ENCODE data around the gene CECR2.

The CECR2 gene

DNA sequence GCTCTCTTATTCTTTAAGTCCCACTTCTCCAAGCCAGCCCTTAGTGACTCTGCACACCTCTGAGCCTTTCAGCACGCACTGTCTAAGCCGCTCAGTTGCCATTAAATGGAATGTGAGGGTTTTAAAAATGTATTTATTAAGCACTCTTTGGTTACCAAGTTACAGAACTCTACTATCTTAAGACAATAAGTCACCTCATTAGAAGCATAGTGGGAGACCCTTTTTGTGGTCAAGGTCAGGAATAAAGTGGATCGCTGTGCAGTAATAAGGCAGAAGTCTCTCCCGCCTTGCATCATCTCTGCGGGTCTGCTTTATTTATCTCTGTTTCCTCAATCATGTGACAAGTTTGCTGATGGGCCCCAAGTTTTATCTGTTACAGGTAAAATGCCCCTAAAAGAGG is 205.9 kb downstream of the CECR2 start:
- ATAC-seq: no peak
- no peak for TF ChIP-seq ZFP3 (CRISPR knock-in tag; IDR thresholded peaks at IDR 0.05)
- TF ChIP-seq BACH2 (CRISPR knock-in tag; IDR thresholded peaks at IDR 0.05; ENCODE audit: borderline replicate concordance): no peak
- no peak for TF ChIP-seq ISL1 (CRISPR knock-in tag; IDR thresholded peaks at IDR 0.05)
- no peak for TF ChIP-seq PATZ1 (CRISPR knock-in tag; IDR thresholded peaks at IDR 0.05; ENCODE audit: borderline replicate concordance)
- TF ChIP-seq, protein P1, sequence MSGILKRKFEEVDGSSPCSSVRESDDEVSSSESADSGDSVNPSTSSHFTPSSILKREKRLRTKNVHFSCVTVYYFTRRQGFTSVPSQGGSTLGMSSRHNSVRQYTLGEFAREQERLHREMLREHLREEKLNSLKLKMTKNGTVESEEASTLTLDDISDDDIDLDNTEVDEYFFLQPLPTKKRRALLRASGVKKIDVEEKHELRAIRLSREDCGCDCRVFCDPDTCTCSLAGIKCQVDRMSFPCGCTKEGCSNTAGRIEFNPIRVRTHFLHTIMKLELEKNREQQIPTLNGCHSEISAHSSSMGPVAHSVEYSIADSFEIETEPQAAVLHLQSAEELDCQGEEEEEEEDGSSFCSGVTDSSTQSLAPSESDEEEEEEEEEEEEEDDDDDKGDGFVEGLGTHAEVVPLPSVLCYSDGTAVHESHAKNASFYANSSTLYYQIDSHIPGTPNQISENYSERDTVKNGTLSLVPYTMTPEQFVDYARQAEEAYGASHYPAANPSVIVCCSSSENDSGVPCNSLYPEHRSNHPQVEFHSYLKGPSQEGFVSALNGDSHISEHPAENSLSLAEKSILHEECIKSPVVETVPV (CRISPR knock-in tag; IDR thresholded peaks at IDR 0.05): no peak
- TF ChIP-seq ZNF565 (CRISPR knock-in tag; conservative IDR thresholded peaks at IDR 0.05; ENCODE audit: low read depth): no peak
- TF ChIP-seq, protein P2, sequence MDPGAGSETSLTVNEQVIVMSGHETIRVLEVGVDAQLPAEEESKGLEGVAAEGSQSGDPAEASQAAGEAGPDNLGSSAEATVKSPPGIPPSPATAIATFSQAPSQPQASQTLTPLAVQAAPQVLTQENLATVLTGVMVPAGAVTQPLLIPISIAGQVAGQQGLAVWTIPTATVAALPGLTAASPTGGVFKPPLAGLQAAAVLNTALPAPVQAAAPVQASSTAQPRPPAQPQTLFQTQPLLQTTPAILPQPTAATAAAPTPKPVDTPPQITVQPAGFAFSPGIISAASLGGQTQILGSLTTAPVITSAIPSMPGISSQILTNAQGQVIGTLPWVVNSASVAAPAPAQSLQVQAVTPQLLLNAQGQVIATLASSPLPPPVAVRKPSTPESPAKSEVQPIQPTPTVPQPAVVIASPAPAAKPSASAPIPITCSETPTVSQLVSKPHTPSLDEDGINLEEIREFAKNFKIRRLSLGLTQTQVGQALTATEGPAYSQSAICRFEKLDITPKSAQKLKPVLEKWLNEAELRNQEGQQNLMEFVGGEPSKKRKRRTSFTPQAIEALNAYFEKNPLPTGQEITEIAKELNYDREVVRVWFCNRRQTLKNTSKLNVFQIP (CRISPR knock-in tag; IDR thresholded peaks at IDR 0.05; ENCODE audit: borderline replicate concordance, low read depth): no peak
- no peak for TF ChIP-seq ARNTL (CRISPR knock-in tag; IDR thresholded peaks at IDR 0.05; ENCODE audit: borderline replicate concordance, low read depth)
- TF ChIP-seq ZNF70 (CRISPR knock-in tag; IDR thresholded peaks at IDR 0.05): no peak
- TF ChIP-seq CSDC2 (CRISPR knock-in tag; IDR thresholded peaks at IDR 0.05): no peak
- TF ChIP-seq ZNF8 (CRISPR knock-in tag; IDR thresholded peaks at IDR 0.05): no peak

- TF ChIP-seq PPARA (CRISPR knock-in tag; IDR thresholded peaks at IDR 0.05; ENCODE audit: borderline replicate concordance): no peak
- TF ChIP-seq ARNTL (CRISPR knock-in tag; IDR thresholded peaks at IDR 0.05; ENCODE audit: borderline replicate concordance, low read depth): no peak
- no peak for TF ChIP-seq ISL1 (CRISPR knock-in tag; IDR thresholded peaks at IDR 0.05)
- TF ChIP-seq BACH2 (CRISPR knock-in tag; IDR thresholded peaks at IDR 0.05; ENCODE audit: borderline replicate concordance): no peak
- TF ChIP-seq TSHZ2 (CRISPR knock-in tag; IDR thresholded peaks at IDR 0.05): no peak
- TF ChIP-seq, protein P1 (CRISPR knock-in tag; IDR thresholded peaks at IDR 0.05): no peak
- TF ChIP-seq PATZ1 (CRISPR knock-in tag; IDR thresholded peaks at IDR 0.05; ENCODE audit: borderline replicate concordance): no peak
- TF ChIP-seq OSR1 (CRISPR knock-in tag; IDR thresholded peaks at IDR 0.05): no peak
- no peak for TF ChIP-seq GLIS3 (CRISPR knock-in tag; IDR thresholded peaks at IDR 0.05)
- no peak for TF ChIP-seq RARB (CRISPR knock-in tag; IDR thresholded peaks at IDR 0.05)
- TF ChIP-seq ZNF8 (CRISPR knock-in tag; IDR thresholded peaks at IDR 0.05): no peak
- TF ChIP-seq ZNF565 (CRISPR knock-in tag; conservative IDR thresholded peaks at IDR 0.05; ENCODE audit: low read depth): no peak
- no peak for TF ChIP-seq ZNF70 (CRISPR knock-in tag; IDR thresholded peaks at IDR 0.05)
- no peak for TF ChIP-seq ZFP30 (CRISPR knock-in tag; IDR thresholded peaks at IDR 0.05)
- no peak for TF ChIP-seq SNAI2 (CRISPR knock-in tag; IDR thresholded peaks at IDR 0.05)
- TF ChIP-seq, protein P2 (CRISPR knock-in tag; IDR thresholded peaks at IDR 0.05; ENCODE audit: borderline replicate concordance, low read depth): no peak
- TF ChIP-seq ZFP3 (CRISPR knock-in tag; IDR thresholded peaks at IDR 0.05): no peak
- no peak for TF ChIP-seq CREB5 (CRISPR knock-in tag; IDR thresholded peaks at IDR 0.05; ENCODE audit: low read depth)
- TF ChIP-seq TCF4 (CRISPR knock-in tag; IDR thresholded peaks at IDR 0.05; ENCODE audit: borderline replicate concordance): no peak
- no peak for TF ChIP-seq ZC3H10 (CRISPR knock-in tag; IDR thresholded peaks at IDR 0.05)
- no peak for ATAC-seq
Observed at GRCh38 chr22:17575681-17576080, 206.4 kb downstream of the CECR2 start.

All from SK-N-SH treated with all-trans-retinoic acid at 6 μM for 48 hours (cell line).